GM23338 (cell line): ENCODE measurements around the gene DNAJC15. TPM values are rescaled to one million over a fixed set of nuclear protein-coding genes. Genes with fewer than 3 reads are reported as not detected.
A peak's percentile ranks its signal among the peaks of the same experiment; 100 is the strongest.

Experiments used
- ATAC-seq: fragments of 200-7000 bp; cut with Tn5 transposase; 3 replicates; pipeline ENCODE4 v1.9.1; 2020
- DNase-seq: peaks from one replicate; pipeline ENCODE4 v3.0.0-alpha.2; 2015; ENCODE audit warnings: low spot score
- H2AFZ ChIP-seq: fragments of 200-600 bp; sonication (generic); 2 replicates; pipeline ENCODE4 v1.8.0; 2016; ENCODE audit warnings: antibody characterized with exemption, mild to moderate bottlenecking, moderate library complexity
- H3F3A ChIP-seq: fragments of 200-600 bp; sonication (generic); replicated peaks from 2 replicates; pipeline ENCODE4 v1.8.0; 2017; ENCODE audit warnings: antibody characterized with exemption, mixed run types, low read depth
- H3K27ac ChIP-seq: fragments of 200-600 bp; sonication (generic); 2 replicates; pipeline ENCODE4 v1.6.1; 2016; ENCODE audit warnings: low read depth
- H3K27me3 ChIP-seq: fragments of 200-600 bp; sonication (generic); 2 replicates; pipeline ENCODE4 v1.8.0; 2016; ENCODE audit warnings: mild to moderate bottlenecking, mixed run types, moderate library complexity; ENCODE audit not compliant: insufficient read depth
- H3K36me3 ChIP-seq: fragments of 200-600 bp; sonication (generic); 2 replicates; pipeline ENCODE4 v1.8.0; 2016; ENCODE audit warnings: mild to moderate bottlenecking; ENCODE audit not compliant: insufficient read depth
- H3K4me1 ChIP-seq: fragments of 200-600 bp; sonication (generic); 2 replicates; pipeline ENCODE4 v1.8.0; 2016; ENCODE audit warnings: mild to moderate bottlenecking, moderate library complexity; ENCODE audit not compliant: insufficient read depth
- H3K4me2 ChIP-seq: fragments of 200-600 bp; sonication (generic); 2 replicates; pipeline ENCODE4 v1.7.1; 2017; ENCODE audit warnings: mixed run types
- H3K4me3 ChIP-seq: fragments of 200-600 bp; sonication (generic); 2 replicates; pipeline ENCODE4 v1.6.1; 2016; ENCODE audit warnings: mixed run types
- H3K79me2 ChIP-seq: fragments of 200-600 bp; sonication (generic); replicated peaks from 2 replicates; pipeline ENCODE4 v1.8.0; 2017; ENCODE audit warnings: mild to moderate bottlenecking; ENCODE audit not compliant: insufficient read depth
- H3K9me2 ChIP-seq: fragments of 200-600 bp; sonication (generic); 2 replicates; pipeline ENCODE4 v1.8.0; 2017; ENCODE audit not compliant: insufficient read depth
- H4K20me1 ChIP-seq: fragments of 200-600 bp; sonication (generic); replicated peaks from 2 replicates; pipeline ENCODE4 v1.8.0; 2017; ENCODE audit warnings: mild to moderate bottlenecking; ENCODE audit not compliant: insufficient read depth
- H3K27ac Mint-ChIP-seq: 2 replicates; pipeline ENCODE4 v1.8.0; 2020; ENCODE audit warnings: inconsistent platforms, mild to moderate bottlenecking, moderate library complexity, mixed read lengths
- H3K27me3 Mint-ChIP-seq: 3 replicates; pipeline ENCODE4 v1.8.0; 2022; ENCODE audit warnings: low read depth, mild to moderate bottlenecking, moderate library complexity, mixed read lengths, inconsistent platforms; ENCODE audit not compliant: insufficient read depth, poor library complexity
- H3K36me3 Mint-ChIP-seq: 3 replicates; pipeline ENCODE4 v1.8.0; 2021; ENCODE audit warnings: low read depth, mild to moderate bottlenecking, inconsistent platforms, moderate library complexity, mixed read lengths
- H3K4me1 Mint-ChIP-seq: 3 replicates; pipeline ENCODE4 v1.8.0; 2020; ENCODE audit warnings: mild to moderate bottlenecking, inconsistent platforms, mixed read lengths
- H3K4me3 Mint-ChIP-seq: 3 replicates; pipeline ENCODE4 v1.8.0; 2021; ENCODE audit warnings: moderate library complexity, mild to moderate bottlenecking, inconsistent platforms, mixed read lengths
- H3K9me3 Mint-ChIP-seq: 3 replicates; pipeline ENCODE4 v1.8.0; 2020; ENCODE audit warnings: moderate library complexity, mild to moderate bottlenecking, inconsistent platforms, mixed read lengths
- CREB1 ChIP-seq: fragments of 250-450 bp; sonication (Bioruptor Pico); IDR thresholded peaks from 2 replicates; pipeline ENCODE4 v1.5.0; 2020; ENCODE audit warnings: low read depth, mild to moderate bottlenecking, moderate library complexity
- EZH2 ChIP-seq: fragments of 200-600 bp; sonication (generic); IDR thresholded peaks from one replicate; pipeline ENCODE4 v1.8.0; 2017; ENCODE audit warnings: antibody characterized with exemption, mild to moderate bottlenecking, low read depth; ENCODE audit not compliant: unreplicated experiment
- EZH2phosphoT487 ChIP-seq: fragments of 200-600 bp; sonication (generic); IDR thresholded peaks from one replicate; pipeline ENCODE4 v1.8.1; 2018; ENCODE audit warnings: antibody characterized with exemption; ENCODE audit not compliant: unreplicated experiment
- JUNB ChIP-seq: IDR thresholded peaks from one replicate; pipeline ENCODE4 v1.6.1; 2016; ENCODE audit warnings: antibody characterized with exemption; ENCODE audit not compliant: unreplicated experiment
- NANOG ChIP-seq: IDR thresholded peaks from 2 replicates; pipeline ENCODE4 v1.6.1; 2016; ENCODE audit warnings: antibody characterized with exemption, borderline replicate concordance
- POLR2AphosphoS5 ChIP-seq: IDR thresholded peaks from 2 replicates; pipeline ENCODE4 v1.6.1; 2016; ENCODE audit warnings: antibody characterized with exemption, low read depth
- STAT1 ChIP-seq: IDR thresholded peaks from one replicate; pipeline ENCODE4 v1.6.1; 2016; ENCODE audit warnings: antibody characterized with exemption; ENCODE audit not compliant: unreplicated experiment
- ZNF114 ChIP-seq: fragments of 250-450 bp; sonication (Bioruptor Pico); IDR thresholded peaks from 2 replicates; pipeline ENCODE4 v1.5.0; 2020; ENCODE audit warnings: mild to moderate bottlenecking, moderate library complexity
- ZNF331 ChIP-seq: fragments of 250-450 bp; sonication (Bioruptor Pico); IDR thresholded peaks from 2 replicates; pipeline ENCODE4 v1.5.0; 2020; ENCODE audit warnings: low read depth, mild to moderate bottlenecking, moderate library complexity
- polyA plus RNA-seq: library from polyadenylated mRNA; unstranded; fragments of >200 nt; fragmentation: Nextera tagmentation; extraction: Ambion mirVana; gene quantifications from 2 replicates; pipeline ENCODE4 v1.2.1, GENCODE V29; 2016
- total RNA-seq: library from RNA; depleted of rRNA; stranded (reverse); fragments of >200 nt; shearing (Covaris generic); gene quantifications from 2 replicates; pipeline ENCODE4 v1.2.3, GENCODE V29; 2014
- TF ChIP-seq, protein P1 (sequence below): fragments of 250-450 bp; sonication (Bioruptor Pico); IDR thresholded peaks from 2 replicates; pipeline ENCODE4 v1.5.0; 2020; ENCODE audit warnings: mild to moderate bottlenecking, moderate library complexity
- TF ChIP-seq, protein P2 (sequence below): IDR thresholded peaks from 2 replicates; pipeline ENCODE4 v1.6.1; 2016; ENCODE audit warnings: antibody characterized with exemption
- TF ChIP-seq, protein P3 (sequence below): IDR thresholded peaks from one replicate; pipeline ENCODE4 v1.6.1; 2018; ENCODE audit warnings: antibody characterized with exemption; ENCODE audit not compliant: unreplicated experiment
- TF ChIP-seq, protein P4 (sequence below), 2 experiments: fragments of 200-600 bp in 1 of 2; sonication (generic) in 1 of 2; conservative IDR thresholded peaks; 2 replicates each; pipeline versions ENCODE4 v1.5.1 to v1.6.1; 2016 to 2017; ENCODE audit warnings: antibody characterized with exemption in 2 of 2, low read depth in 2 of 2, mild to moderate bottlenecking in 2 of 2, moderate library complexity in 1 of 2

DNAJC15 gene
- total and polyA plus RNA-seq, 2 experiments from 2014 or later: 11.4 to 80.4 TPM

DNA sequence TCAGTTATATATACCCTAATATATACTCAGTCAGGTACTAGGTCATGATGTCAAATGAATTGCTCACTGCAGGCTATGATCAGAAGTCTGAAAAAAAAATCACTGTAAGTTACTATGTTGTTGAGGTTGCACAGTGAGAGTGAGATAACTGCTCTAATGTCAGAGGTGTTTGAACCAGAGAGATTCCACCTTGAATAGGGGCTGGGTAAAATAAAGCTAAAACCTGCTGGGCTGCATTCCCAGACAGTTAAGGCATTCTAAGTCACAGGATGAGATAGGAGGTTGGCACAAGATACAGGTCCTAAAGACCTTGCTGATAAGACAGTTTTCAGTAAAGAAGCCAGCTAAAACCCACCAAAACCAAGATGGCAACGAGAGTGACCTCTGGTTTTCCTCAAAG, 41.5 kb upstream of the DNAJC15 start:
- ATAC-seq (no peak), DNase-seq (peak; percentile 35)
- no peaks in the 10 kb centered on the region for H3K27me3 ChIP-seq
- H3K27ac Mint-ChIP-seq: no peak overlapping the region
- no peak for TF ChIP-seq EZH2
- no peak for TF ChIP-seq NANOG
- TF ChIP-seq, protein P1, sequence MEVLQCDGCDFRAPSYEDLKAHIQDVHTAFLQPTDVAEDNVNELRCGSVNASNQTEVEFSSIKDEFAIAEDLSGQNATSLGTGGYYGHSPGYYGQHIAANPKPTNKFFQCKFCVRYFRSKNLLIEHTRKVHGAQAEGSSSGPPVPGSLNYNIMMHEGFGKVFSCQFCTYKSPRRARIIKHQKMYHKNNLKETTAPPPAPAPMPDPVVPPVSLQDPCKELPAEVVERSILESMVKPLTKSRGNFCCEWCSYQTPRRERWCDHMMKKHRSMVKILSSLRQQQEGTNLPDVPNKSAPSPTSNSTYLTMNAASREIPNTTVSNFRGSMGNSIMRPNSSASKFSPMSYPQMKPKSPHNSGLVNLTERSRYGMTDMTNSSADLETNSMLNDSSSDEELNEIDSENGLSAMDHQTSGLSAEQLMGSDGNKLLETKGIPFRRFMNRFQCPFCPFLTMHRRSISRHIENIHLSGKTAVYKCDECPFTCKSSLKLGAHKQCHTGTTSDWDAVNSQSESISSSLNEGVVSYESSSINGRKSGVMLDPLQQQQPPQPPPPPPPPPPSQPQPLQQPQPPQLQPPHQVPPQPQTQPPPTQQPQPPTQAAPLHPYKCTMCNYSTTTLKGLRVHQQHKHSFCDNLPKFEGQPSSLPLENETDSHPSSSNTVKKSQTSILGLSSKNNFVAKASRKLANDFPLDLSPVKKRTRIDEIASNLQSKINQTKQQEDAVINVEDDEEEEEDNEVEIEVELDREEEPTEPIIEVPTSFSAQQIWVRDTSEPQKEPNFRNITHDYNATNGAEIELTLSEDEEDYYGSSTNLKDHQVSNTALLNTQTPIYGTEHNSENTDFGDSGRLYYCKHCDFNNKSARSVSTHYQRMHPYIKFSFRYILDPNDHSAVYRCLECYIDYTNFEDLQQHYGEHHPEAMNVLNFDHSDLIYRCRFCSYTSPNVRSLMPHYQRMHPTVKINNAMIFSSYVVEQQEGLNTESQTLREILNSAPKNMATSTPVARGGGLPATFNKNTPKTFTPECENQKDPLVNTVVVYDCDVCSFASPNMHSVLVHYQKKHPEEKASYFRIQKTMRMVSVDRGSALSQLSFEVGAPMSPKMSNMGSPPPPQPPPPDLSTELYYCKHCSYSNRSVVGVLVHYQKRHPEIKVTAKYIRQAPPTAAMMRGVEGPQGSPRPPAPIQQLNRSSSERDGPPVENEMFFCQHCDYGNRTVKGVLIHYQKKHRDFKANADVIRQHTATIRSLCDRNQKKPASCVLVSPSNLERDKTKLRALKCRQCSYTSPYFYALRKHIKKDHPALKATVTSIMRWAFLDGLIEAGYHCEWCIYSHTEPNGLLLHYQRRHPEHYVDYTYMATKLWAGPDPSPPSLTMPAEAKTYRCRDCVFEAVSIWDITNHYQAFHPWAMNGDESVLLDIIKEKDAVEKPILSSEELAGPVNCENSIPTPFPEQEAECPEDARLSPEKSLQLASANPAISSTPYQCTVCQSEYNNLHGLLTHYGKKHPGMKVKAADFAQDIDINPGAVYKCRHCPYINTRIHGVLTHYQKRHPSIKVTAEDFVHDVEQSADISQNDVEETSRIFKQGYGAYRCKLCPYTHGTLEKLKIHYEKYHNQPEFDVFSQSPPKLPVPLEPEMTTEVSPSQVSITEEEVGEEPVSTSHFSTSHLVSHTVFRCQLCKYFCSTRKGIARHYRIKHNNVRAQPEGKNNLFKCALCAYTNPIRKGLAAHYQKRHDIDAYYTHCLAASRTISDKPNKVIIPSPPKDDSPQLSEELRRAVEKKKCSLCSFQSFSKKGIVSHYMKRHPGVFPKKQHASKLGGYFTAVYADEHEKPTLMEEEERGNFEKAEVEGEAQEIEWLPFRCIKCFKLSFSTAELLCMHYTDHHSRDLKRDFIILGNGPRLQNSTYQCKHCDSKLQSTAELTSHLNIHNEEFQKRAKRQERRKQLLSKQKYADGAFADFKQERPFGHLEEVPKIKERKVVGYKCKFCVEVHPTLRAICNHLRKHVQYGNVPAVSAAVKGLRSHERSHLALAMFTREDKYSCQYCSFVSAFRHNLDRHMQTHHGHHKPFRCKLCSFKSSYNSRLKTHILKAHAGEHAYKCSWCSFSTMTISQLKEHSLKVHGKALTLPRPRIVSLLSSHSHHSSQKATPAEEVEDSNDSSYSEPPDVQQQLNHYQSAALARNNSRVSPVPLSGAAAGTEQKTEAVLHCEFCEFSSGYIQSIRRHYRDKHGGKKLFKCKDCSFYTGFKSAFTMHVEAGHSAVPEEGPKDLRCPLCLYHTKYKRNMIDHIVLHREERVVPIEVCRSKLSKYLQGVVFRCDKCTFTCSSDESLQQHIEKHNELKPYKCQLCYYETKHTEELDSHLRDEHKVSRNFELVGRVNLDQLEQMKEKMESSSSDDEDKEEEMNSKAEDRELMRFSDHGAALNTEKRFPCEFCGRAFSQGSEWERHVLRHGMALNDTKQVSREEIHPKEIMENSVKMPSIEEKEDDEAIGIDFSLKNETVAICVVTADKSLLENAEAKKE (CRISPR knock-in tag): no peak
- no peak for TF ChIP-seq EZH2phosphoT487
- no peak for TF ChIP-seq JUNB
- TF ChIP-seq, protein P2, sequence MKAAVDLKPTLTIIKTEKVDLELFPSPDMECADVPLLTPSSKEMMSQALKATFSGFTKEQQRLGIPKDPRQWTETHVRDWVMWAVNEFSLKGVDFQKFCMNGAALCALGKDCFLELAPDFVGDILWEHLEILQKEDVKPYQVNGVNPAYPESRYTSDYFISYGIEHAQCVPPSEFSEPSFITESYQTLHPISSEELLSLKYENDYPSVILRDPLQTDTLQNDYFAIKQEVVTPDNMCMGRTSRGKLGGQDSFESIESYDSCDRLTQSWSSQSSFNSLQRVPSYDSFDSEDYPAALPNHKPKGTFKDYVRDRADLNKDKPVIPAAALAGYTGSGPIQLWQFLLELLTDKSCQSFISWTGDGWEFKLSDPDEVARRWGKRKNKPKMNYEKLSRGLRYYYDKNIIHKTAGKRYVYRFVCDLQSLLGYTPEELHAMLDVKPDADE: no peak
- TF ChIP-seq, protein P3, sequence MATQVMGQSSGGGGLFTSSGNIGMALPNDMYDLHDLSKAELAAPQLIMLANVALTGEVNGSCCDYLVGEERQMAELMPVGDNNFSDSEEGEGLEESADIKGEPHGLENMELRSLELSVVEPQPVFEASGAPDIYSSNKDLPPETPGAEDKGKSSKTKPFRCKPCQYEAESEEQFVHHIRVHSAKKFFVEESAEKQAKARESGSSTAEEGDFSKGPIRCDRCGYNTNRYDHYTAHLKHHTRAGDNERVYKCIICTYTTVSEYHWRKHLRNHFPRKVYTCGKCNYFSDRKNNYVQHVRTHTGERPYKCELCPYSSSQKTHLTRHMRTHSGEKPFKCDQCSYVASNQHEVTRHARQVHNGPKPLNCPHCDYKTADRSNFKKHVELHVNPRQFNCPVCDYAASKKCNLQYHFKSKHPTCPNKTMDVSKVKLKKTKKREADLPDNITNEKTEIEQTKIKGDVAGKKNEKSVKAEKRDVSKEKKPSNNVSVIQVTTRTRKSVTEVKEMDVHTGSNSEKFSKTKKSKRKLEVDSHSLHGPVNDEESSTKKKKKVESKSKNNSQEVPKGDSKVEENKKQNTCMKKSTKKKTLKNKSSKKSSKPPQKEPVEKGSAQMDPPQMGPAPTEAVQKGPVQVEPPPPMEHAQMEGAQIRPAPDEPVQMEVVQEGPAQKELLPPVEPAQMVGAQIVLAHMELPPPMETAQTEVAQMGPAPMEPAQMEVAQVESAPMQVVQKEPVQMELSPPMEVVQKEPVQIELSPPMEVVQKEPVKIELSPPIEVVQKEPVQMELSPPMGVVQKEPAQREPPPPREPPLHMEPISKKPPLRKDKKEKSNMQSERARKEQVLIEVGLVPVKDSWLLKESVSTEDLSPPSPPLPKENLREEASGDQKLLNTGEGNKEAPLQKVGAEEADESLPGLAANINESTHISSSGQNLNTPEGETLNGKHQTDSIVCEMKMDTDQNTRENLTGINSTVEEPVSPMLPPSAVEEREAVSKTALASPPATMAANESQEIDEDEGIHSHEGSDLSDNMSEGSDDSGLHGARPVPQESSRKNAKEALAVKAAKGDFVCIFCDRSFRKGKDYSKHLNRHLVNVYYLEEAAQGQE: no peak
- no peak for TF ChIP-seq ZNF114
- TF ChIP-seq, protein P4, sequence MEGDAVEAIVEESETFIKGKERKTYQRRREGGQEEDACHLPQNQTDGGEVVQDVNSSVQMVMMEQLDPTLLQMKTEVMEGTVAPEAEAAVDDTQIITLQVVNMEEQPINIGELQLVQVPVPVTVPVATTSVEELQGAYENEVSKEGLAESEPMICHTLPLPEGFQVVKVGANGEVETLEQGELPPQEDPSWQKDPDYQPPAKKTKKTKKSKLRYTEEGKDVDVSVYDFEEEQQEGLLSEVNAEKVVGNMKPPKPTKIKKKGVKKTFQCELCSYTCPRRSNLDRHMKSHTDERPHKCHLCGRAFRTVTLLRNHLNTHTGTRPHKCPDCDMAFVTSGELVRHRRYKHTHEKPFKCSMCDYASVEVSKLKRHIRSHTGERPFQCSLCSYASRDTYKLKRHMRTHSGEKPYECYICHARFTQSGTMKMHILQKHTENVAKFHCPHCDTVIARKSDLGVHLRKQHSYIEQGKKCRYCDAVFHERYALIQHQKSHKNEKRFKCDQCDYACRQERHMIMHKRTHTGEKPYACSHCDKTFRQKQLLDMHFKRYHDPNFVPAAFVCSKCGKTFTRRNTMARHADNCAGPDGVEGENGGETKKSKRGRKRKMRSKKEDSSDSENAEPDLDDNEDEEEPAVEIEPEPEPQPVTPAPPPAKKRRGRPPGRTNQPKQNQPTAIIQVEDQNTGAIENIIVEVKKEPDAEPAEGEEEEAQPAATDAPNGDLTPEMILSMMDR (conservative IDR thresholded peaks at IDR 0.05; ENCODE audit: low read depth in 2 of 2): no peak
- TF ChIP-seq STAT1: no peak
- TF ChIP-seq ZNF331: no peak
- no peak for TF ChIP-seq CREB1
- no peak for TF ChIP-seq POLR2AphosphoS5
- H3K36me3 ChIP-seq: no peaks in the 10 kb centered on the region
- H3F3A ChIP-seq: no peaks in the 10 kb centered on the region
- no peaks in the 10 kb centered on the region for H4K20me1 ChIP-seq
- peaks cover 8% of the 10 kb centered on the region for H3K27me3 Mint-ChIP-seq
- H3K79me2 ChIP-seq: no peaks in the 10 kb centered on the region
- H3K9me2 ChIP-seq: 0 out of 2 replicates have a peak, but pooled peaks cover 3% of the 10 kb centered on the region
- peak overlapping the region; percentile 13; the same call in 1 of the 2 replicates for H3K4me2 ChIP-seq
- no peak overlapping the region for H3K4me3 Mint-ChIP-seq
- H3K4me3 ChIP-seq: no peak overlapping the region
- H2AFZ ChIP-seq: no peak overlapping the region
- peaks cover 30% of the 10 kb centered on the region for H3K4me1 Mint-ChIP-seq
- no peak overlapping the region for H3K27ac ChIP-seq
- H3K9me3 Mint-ChIP-seq: peaks cover 6% of the 10 kb centered on the region; the same call in 1 of the 3 replicates
- no peaks in the 10 kb centered on the region for H3K36me3 Mint-ChIP-seq
- peaks cover 23% of the 10 kb centered on the region for H3K4me1 ChIP-seq
